Mammary epithelial cell (primary cell): Measurements from ENCODE around the gene CMTM4.

Experiments used
- CTCF ChIP-seq, 2 donors: IDR thresholded peaks in 1 of 2; conservative IDR thresholded peaks in 1 of 2; 2 replicates each; pipeline ENCODE4 v1.5.1; 2011 to 2012; ENCODE audit warnings: inconsistent platforms in 2 of 2, low read length in 2 of 2, mild to moderate bottlenecking in 2 of 2, control low read depth in 1 of 2, low read depth in 1 of 2; ENCODE audit not compliant: insufficient read depth in 1 of 2; ENCODE audit errors: extremely low read depth in 1 of 2
- EZH2 ChIP-seq: IDR thresholded peaks from 2 replicates; pipeline ENCODE4 v1.6.1; 2012; ENCODE audit warnings: low read length, inconsistent platforms, borderline replicate concordance

DNA sequence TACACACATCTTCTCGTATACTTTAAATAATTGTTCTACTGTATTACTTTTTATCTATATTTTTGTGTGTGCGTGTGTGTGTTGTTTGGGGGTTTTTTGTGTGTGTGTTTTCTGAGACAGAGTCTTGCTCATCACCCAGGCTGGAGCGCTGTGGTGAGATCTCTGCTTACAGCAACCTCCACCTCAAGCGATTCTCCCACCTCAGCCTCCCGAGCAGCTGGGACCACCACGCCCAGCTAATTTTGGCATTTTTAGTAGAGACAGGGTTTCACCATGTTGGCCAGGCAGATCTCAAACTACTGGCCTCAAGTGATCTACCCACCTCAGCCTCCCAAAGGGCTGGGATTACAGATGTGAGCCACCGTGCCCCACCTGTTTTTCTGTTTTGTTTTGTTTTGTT, 1.5 kb upstream of the CMTM4 start:
- TF ChIP-seq CTCF (conservative IDR thresholded peaks at IDR 0.05 in 1 of 2, IDR thresholded peaks at IDR 0.05 in 1 of 2; ENCODE audit: extremely low read depth in 1 of 2, insufficient read depth in 1 of 2, low read depth in 1 of 2, low read length in 2 of 2) (no peak), EZH2 (no peak)
